ENCODE data around the gene FAAH.

FAAH gene

DNA sequence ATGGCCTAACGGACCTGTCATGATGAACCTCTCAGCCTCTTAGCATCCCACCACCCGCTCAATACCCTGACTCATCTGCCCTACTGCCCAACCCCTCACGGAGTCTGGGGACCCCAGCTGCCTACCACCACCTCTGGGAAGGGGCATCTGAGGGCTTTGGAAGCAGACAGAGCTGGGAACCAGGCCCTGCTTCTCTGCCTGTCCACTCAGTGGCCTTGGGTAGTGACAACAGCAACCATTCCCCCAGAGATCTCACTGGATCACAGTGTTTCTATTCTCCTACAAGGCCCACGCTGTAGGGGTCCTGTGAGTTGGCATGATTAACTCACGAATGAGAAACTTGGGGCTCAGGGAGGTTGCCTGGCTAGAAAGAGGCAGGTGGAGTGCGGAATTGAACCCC is 63.1 kb downstream of the FAAH start:
- TF ChIP-seq, protein P1, sequence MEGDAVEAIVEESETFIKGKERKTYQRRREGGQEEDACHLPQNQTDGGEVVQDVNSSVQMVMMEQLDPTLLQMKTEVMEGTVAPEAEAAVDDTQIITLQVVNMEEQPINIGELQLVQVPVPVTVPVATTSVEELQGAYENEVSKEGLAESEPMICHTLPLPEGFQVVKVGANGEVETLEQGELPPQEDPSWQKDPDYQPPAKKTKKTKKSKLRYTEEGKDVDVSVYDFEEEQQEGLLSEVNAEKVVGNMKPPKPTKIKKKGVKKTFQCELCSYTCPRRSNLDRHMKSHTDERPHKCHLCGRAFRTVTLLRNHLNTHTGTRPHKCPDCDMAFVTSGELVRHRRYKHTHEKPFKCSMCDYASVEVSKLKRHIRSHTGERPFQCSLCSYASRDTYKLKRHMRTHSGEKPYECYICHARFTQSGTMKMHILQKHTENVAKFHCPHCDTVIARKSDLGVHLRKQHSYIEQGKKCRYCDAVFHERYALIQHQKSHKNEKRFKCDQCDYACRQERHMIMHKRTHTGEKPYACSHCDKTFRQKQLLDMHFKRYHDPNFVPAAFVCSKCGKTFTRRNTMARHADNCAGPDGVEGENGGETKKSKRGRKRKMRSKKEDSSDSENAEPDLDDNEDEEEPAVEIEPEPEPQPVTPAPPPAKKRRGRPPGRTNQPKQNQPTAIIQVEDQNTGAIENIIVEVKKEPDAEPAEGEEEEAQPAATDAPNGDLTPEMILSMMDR (IDR thresholded peaks at IDR 0.05) = no peak

DNA sequence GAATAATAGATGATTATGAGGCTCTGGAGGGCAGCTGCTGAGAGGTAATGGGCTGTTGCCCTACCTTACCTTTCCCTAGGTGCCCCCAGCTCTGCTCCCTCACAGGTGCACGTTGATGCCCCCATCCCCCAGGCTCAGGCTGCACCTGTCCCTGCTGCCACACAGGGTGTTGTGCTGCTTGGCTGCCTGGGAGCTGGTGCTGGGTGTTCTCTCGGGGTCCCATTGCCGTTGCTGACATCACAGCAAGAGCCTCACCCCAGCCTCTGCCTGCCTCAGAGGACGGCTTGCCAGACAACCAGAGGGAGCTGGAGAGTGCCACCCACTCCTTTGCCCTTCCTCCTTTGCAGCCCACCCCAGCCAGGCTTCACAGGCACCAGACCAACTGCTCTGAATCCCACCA is 64.1 kb downstream of the FAAH start:
- TF ChIP-seq, protein P1 (IDR thresholded peaks at IDR 0.05) = no peak

DNA sequence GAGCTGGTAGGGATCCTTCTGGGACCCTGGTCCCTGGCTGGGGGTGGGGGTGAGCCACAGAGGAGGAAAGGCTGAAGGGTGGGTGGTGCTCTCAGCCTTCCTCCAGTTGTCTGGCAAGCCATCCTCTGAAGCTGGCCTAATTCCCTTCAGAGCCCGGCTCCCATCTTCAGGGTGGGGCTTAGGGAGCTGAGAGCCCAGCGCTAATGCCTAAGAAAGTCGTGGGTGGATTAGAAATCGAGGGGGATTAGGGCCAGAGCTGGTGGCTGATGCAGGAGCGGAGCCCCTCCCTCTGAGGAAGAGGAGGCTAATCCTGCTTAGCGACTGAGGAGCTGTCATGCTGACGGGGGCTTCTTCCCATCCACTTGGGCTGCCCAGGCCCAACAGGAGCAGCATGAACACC is 64.7 kb downstream of the FAAH start:
- TF ChIP-seq, protein P1 (IDR thresholded peaks at IDR 0.05) = no peak

DNA sequence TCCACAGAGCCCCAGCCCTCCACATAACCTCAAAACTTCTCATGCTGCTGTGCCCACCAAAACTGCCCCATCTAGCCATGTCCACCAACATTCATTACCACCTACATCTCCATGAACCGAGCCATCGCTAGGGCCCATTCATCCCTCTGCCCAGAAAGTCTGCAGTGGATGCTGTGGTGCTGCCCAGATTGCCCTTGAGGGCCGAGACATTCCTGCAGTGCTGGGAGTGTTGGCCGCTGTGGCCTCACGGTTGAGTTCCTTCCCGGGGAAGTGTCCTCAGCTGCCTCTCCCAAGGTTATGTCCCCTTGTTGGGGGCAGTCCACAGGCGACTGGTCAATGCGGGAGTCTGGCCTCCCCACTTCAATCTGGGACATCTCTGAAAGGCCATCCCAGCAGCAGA is 65.2 kb downstream of the FAAH start:
- TF ChIP-seq, protein P1 (IDR thresholded peaks at IDR 0.05) = no peak

DNA sequence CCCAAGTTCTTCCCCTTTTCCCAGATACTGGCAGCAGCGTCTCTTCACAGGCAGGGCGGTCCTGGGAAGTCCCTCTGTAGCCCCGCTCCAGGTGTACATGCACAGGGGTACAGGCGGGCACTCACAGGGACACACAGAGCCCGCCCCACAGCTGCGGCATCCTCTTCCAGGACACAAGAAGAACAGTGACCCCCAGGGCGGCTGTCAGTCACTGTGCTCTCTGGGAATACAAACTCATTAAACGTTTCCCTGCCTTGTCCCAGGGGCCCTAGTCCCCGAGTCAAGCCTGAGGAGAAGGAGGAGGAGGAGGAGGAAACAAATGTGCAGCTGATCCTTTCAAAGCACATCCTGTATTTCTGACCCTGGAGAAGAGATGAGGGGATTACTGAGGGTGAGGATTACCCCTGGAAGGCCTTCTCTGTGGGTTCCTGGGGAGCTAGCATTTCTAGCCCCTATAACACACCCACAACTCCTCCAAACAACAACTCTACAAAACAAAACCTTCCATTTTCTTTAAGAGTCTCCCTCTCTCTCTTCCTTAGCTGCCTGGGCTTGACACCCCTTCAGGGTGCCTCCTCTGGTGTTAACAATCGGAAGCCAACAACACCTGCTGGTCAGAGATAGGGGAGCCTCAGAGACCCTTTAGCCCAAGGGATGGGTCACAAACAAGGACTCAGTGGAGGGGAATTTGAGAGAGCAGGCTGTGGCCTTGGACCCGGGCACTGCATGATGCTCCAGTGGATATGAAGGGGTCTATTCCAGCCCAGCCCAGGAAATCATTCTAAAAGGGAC is 67.1 kb downstream of the FAAH start:
- TF ChIP-seq, protein P1 (IDR thresholded peaks at IDR 0.05) = no peak

DNA sequence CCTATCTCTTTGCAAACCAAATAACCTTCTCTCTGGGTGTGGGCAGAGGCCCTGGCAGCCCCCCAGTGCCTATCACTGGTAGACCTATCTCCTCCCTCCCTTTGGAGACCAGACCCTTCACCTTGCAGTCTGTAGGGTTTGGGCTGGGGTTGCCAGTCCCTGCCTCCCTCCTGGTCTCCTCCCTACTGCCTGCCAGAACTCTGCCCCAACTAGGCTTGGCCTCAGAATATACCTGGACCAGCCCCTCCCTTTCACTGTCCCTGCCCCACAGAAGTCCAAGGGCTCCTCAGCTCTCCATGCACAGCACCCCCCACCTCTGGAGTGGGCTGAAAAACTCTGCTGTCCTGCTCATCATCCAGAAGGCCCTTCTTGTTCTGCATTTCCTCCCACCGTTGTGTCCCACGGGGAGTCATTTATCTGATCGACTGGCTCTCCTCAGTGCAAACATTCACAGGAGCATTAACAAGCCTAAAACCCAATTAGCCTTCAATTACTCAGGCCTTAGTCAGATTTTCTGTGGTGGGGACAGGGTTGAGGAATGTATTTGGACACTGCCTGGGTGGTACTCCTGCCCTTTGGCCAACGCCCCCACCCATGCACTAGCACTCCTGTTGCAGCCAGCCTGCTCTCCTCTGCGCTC is 67.8 kb downstream of the FAAH start:
- TF ChIP-seq, protein P1 (IDR thresholded peaks at IDR 0.05) = no peak
